ENCODE data around the gene HPX. TPM values are rescaled to one million over a fixed set of nuclear protein-coding genes. Genes with fewer than 3 reads are reported as not detected.

HPX gene
- polyA plus RNA-seq, 3 donors = 0.40 TPM; not detected in 2

DNA sequence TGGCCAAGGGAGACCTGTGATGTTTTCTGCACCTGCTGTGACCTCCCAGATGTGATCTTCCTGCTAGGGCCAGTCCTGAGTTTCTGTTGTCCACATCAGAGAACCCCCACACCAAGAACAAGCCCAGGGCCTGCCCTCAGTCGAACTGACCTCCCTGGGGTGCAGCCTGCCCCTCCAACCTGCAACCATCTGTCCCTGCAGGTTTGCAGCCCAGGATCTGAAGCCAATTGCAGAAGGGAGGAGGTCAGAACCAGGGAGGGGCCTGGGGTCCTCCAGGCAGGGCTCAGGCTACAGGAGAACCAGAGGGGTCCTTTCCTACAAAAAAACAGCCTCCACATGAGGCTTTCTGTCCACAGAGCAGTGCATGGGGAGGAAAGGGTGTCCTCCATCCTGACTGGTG lies 32.1 kb upstream of the HPX start:
- Histone ChIP-seq H3K4me1 (ENCODE audit: control insufficient read depth in 1 of 2, insufficient read depth in 2 of 2, low read length in 2 of 2) (peaks cover 26 to 28% of the 10 kb centered on the region in 2 donors), H2AFZ (ENCODE audit: insufficient read depth, low read depth, low read length, poor library complexity, severe bottlenecking) (peak overlapping the region; percentile 46), H3K79me2 (ENCODE audit: insufficient read depth, low read length) (peaks cover 9% of the 10 kb centered on the region), H3K27ac (ENCODE audit: low read depth in 1 of 2, low read length in 2 of 2) (no peak overlapping the region), H3K27me3 (ENCODE audit: control insufficient read depth in 2 of 2, insufficient read depth in 2 of 2, low read length in 2 of 2) (no peaks in the 10 kb centered on the region), H3K9ac (ENCODE audit: insufficient read depth, low read length, poor library complexity, severe bottlenecking) (no peak overlapping the region), H3K4me2 (replicated peaks; ENCODE audit: extremely low read depth, low read length, poor library complexity, severe bottlenecking) (peak overlapping the region; percentile 84), H3K9me3 (replicated peaks in 1 of 2; ENCODE audit: control insufficient read depth in 1 of 2, insufficient read depth in 1 of 2, low read length in 2 of 2) (no peaks in the 10 kb centered on the region), H3K4me3 (replicated peaks in 1 of 3; ENCODE audit: low read depth in 2 of 3, low read length in 3 of 3) (peak overlapping the region in 2 of 3 experiments; percentile 81 to 87), H3K36me3 (replicated peaks in 1 of 2; ENCODE audit: control insufficient read depth in 1 of 2, insufficient read depth in 2 of 2, low read length in 2 of 2) (peaks cover 10 to 15% of the 10 kb centered on the region in 2 donors), H4K20me1 (ENCODE audit: insufficient read depth, low read length) (no peaks in the 10 kb centered on the region)
- 83% methylated on average over 1 of the region's 1 CpG for WGBS (ENCODE audit: insufficient coverage)
- H3K4me1 Mint-ChIP-seq = peaks cover 27% of the 10 kb centered on the region
- H3K4me3 Mint-ChIP-seq = peak overlapping the region; percentile 82 to 91
- peaks cover 0 to 5% (median 1%) of the 10 kb centered on the region in 3 donors for H3K27me3 Mint-ChIP-seq (ENCODE audit: low read depth in 3 of 3)
- H3K36me3 Mint-ChIP-seq = peaks cover 11% of the 10 kb centered on the region in 2 donors
- no peak for TF ChIP-seq CTCF (IDR thresholded peaks at IDR 0.05)
- H3K9me3 Mint-ChIP-seq = no peaks in the 10 kb centered on the region
- DNase-seq = no peak
- H3K27ac Mint-ChIP-seq = peak overlapping the region in 3 of 7 donors; percentile 10 to 65 (median 46)
- intact Hi-C loops (cut with micrococcal nuclease) = loop anchor here in 1 of 2 donors (10.0 kb wide), 1 partner anchor 1512 kb away; the partner anchor contains the start of gene EIF3F

- Histone ChIP-seq H3K9me3 (replicated peaks in 1 of 2; ENCODE audit: control insufficient read depth in 1 of 2, insufficient read depth in 1 of 2, low read length in 2 of 2) (no peaks in the 10 kb centered on the region), H3K4me3 (replicated peaks in 1 of 3; ENCODE audit: low read depth in 2 of 3, low read length in 3 of 3) (peak overlapping the region in 1 of 3 experiments; percentile 41), H4K20me1 (ENCODE audit: insufficient read depth, low read length) (no peaks in the 10 kb centered on the region), H3K27ac (ENCODE audit: low read depth in 1 of 2, low read length in 2 of 2) (peak overlapping the region in 1 of 2 donors; percentile 54), H3K27me3 (ENCODE audit: control insufficient read depth in 2 of 2, insufficient read depth in 2 of 2, low read length in 2 of 2) (no peaks in the 10 kb centered on the region), H2AFZ (ENCODE audit: insufficient read depth, low read depth, low read length, poor library complexity, severe bottlenecking) (peak overlapping the region; percentile 75), H3K4me1 (ENCODE audit: control insufficient read depth in 1 of 2, insufficient read depth in 2 of 2, low read length in 2 of 2) (peaks cover 26 to 28% of the 10 kb centered on the region in 2 donors), H3K36me3 (replicated peaks in 1 of 2; ENCODE audit: control insufficient read depth in 1 of 2, insufficient read depth in 2 of 2, low read length in 2 of 2) (peaks cover 8 to 12% of the 10 kb centered on the region in 2 donors), H3K9ac (ENCODE audit: insufficient read depth, low read length, poor library complexity, severe bottlenecking) (no peak overlapping the region), H3K4me2 (replicated peaks; ENCODE audit: extremely low read depth, low read length, poor library complexity, severe bottlenecking) (peak overlapping the region; percentile 39), H3K79me2 (ENCODE audit: insufficient read depth, low read length) (peaks cover 9% of the 10 kb centered on the region)
- intact Hi-C loops (cut with micrococcal nuclease) = no loop called here
- Mint-ChIP-seq H3K36me3 (peaks cover 11 to 12% of the 10 kb centered on the region in 2 donors), H3K9me3 (no peaks in the 10 kb centered on the region), H3K4me1 (peaks cover 17% of the 10 kb centered on the region), H3K27ac (no peak overlapping the region), H3K4me3 (no peak overlapping the region), H3K27me3 (ENCODE audit: low read depth in 3 of 3) (peaks cover 0 to 4% (median 2%) of the 10 kb centered on the region in 3 donors)
- TF ChIP-seq CTCF (IDR thresholded peaks at IDR 0.05) = no peak
- WGBS (ENCODE audit: insufficient coverage) = no CpG with 5 or more reads among the region's 1 CpG
- no peak for DNase-seq
Measured at GRCh38 chr11:6469599-6469998, 28.8 kb upstream of the HPX start.

Data from CD14-positive monocyte (primary cell).